ENCODE data around the gene ZNF638.
"Not testable (repeated sequence)": the region's sequence is repeated elsewhere in the genome, so short reads cannot be mapped to it uniquely, and the experiment has no call there.

The ZNF638 gene

GRCh38 chr2:71409611-71410010, 78.0 kb downstream of the ZNF638 start:
- DNase-seq (ENCODE audit: low read depth in 2 of 2), result no peak

DNA sequence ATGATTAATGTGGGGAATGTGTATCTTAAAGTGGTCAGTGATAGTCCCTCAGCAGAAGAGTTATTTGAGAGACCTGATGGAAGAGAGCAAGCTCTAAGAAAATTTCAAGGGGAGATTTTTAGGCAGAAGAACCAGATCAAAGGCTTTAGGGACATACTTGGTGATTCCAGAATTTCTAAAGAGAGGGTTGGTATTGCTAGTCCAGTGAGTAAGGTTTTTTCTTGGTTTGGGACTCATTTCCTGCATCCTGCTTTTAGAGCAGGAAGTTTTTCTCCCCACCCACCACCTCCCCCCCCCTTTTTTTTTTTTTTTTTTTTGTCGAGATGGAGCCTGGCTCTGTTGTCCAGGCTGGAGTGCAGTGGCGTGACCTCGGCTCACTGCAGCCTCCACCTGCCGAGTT, 79.1 kb downstream of the ZNF638 start:
- DNase-seq (ENCODE audit: low read depth in 2 of 2), result no peak

- peak in 1 of 2 donors; percentile 2 for DNase-seq (ENCODE audit: low read depth in 2 of 2)
Observed at GRCh38 chr2:71416866-71417265, 85.3 kb downstream of the ZNF638 start.

- DNase-seq (ENCODE audit: low read depth in 2 of 2), result no peak
Observed at GRCh38 chr2:71417300-71418202, 86.0 kb downstream of the ZNF638 start.

DNA sequence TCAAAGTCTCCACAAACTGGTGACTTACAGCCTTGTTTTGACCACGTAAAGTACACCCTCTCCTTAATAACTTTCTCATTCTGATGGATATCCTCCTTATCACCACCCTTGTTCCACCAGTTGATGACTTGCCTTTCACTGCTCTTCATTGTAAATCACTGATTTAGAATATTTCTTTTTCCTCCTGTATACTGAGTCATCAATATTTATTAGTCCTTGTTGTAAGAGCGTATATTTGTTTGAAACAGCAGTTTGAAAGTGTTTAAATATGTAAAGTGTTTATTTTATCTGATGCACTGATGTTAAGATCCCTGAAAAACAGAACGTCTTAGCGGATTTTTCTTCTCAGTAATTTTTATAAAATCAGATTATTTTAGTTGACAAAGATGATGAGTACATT, 87.6 kb downstream of the ZNF638 start:
- DNase-seq (ENCODE audit: low read depth in 2 of 2), result no peak

DNA sequence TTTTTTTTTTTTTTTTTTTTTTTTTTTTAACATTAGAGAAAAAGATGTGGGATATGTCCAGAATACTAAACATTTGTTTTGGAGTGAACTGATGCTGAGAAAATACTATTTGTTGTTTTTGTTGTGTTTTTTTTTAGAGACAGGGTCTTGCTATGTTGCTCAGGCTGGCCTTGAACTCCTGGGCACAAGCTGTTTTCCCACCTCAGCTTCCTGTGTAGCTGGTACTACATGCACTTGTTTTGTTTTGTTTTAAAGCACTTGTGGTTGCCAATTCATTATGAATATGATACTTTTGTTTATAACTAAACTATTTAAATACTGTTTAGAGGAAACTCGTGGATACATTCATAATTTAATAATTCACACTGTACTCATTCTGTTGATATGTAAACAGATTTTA, 88.4 kb downstream of the ZNF638 start:
- DNase-seq (ENCODE audit: low read depth in 2 of 2), result no peak

GRCh38 chr2:71422786-71423185, 91.2 kb downstream of the ZNF638 start:
- DNase-seq (ENCODE audit: low read depth in 2 of 2), result no peak

DNA sequence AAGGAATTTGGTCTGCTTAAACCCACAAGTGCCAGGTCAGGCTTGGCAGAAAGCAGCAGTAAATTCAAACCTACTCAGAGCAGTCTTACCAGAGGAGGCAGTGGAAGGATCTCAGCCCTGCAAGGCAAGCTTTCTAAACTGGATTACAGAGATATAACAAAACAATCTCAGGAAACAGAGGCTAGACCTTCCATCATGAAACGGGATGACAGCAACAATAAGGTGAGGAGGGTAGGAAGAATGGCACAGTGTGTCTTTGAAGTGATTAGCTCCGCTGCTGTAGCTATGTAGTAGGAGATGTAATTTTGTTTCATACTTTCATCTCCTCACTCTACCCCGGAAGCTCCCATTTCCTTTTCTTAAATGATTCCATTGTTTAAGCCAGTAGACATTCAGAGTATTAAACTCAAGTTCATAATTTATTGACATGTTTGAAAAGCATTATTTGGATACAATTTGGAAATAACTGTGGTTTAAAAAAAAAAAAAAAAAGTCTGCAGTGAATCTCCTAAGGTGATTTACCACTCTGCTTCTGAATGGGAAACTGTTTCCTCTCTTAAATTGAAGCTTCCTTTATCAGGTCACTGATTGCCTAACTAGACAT, 92.3 kb downstream of the ZNF638 start:
- no peak for DNase-seq (ENCODE audit: low read depth in 2 of 2)

GRCh38 chr2:71426721-71427120, 95.1 kb downstream of the ZNF638 start:
- DNase-seq (ENCODE audit: low read depth in 2 of 2), result no peak

DNA sequence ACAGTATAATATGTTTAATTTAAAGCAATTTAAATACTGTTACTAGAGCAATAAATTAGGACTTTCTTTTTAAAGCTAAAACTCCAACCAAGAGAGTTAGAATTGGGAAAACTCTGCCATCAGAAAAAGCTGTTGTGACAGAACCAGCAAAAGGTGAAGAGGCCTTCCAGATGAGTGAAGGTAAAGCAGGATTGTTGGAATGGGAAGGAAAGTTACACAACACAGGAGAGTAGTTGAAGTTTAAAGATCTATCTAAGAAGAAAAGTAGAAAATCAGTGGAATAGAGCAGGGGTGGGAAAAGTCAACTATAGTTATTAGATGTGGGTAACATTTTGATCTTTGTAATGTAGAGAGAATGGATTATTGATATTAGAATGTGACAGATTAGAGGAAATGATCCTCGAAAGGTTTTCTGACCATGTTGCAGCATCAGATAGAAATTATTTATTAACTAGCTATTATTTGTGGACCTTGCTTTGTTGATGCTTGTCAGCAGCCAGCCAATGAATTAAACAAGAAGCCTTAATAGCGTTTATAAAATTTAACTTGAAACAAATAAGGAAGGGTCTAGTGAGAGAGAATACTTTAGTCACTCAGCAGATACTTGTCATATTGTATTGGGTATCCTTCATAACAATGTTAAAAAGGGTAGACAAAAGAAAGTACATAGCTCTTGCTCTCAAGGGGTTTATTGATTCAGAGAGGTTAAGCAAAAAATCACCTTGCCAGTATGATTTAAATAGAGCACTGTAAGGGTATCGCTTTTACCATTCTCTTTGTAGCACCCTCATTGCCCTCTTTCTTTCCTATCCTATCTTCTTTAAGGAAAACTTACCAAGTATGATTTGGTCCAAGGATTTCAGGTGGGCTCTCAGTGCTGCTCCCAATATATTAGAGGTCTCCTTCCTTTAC, 97.1 kb downstream of the ZNF638 start:
- DNase-seq (ENCODE audit: low read depth in 2 of 2), result no peak

DNA sequence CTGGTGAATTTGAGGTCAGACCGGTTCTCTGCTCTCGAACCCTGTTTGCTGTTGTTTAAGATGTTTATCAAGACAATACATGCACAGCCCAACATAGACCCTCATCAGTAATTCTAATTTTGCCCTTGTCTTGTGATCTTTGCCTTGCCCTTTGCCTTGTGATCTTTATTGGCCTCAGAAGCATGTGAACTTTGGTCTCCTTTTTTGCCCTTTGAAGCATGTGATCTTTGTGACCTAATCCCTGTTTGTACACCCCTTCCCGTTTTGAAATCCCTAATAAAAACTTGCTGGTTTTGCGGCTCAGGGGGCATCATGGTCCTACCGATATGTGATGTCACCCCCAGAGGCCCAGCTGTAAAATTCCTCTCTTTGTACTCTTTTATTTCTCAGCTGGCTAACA, 113.6 kb downstream of the ZNF638 start:
- DNase-seq (ENCODE audit: low read depth in 2 of 2), result not testable (repeated sequence)

GRCh38 chr2:71446505-71446904, 114.9 kb downstream of the ZNF638 start:
- no peak for DNase-seq (ENCODE audit: low read depth in 2 of 2)

DNA sequence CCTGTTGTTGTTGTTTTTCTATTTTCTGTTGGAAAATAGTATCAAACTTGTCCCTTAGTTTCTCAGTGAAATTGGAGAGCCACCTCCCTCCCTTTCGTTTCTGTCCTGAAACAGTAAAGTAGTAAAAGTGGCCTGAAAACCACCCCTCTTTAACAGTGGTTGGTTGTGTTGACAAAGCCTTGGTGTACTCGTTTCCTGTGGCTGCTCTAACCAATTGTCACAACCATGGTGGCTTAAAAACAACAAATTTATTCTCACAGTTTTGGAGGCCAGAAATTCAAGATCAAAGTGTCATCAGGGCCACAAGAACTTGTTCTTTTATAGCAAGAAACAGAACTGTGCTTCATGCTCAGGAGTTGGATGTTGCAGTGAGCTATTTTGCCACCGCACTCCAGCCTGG, 117.8 kb downstream of the ZNF638 start:
- no peak for DNase-seq (ENCODE audit: low read depth in 2 of 2)

- DNase-seq (ENCODE audit: low read depth in 2 of 2), result no peak
Observed at GRCh38 chr2:71451705-71452104, 120.1 kb downstream of the ZNF638 start.

- peak in 1 of 2 donors; percentile 16 for DNase-seq (ENCODE audit: low read depth in 2 of 2)
Observed at GRCh38 chr2:71452565-71452964, 121.0 kb downstream of the ZNF638 start.

DNA sequence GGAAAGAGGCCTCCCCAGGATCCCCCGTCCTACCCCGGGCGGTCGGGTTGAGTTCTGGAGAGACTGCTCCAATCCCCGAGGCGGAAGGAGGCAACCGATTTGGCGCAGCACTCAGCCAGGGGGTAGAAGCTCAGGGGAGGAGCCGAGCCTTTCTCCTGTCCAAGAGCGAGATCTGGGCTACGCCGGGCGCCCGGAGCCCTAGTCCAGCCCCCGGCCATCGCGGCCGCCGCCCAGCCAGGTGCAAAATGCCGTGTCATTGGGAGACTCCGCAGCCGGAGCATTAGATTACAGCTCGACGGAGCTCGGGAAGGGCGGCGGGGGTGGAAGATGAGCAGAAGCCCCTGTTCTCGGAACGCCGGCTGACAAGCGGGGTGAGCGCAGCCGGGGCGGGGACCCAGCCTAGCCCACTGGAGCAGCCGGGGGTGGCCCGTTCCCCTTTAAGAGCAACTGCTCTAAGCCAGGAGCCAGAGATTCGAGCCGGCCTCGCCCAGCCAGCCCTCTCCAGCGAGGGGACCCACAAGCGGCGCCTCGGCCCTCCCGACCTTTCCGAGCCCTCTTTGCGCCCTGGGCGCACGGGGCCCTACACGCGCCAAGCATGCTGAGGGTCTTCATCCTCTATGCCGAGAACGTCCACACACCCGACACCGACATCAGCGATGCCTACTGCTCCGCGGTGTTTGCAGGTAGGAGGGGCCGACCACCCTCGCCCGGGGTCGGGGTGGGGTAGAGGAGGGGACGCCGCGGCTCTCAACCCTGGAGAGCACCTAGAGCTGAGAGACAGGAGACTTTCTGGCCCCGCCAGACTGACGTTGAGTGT, 122.0 kb downstream of the ZNF638 start, which contains the start of gene DYSF:
Gene DYSF, plus strand, starts transcription at position 158 of the 817 bp plus-strand sequence.
- DNase-seq (ENCODE audit: low read depth in 2 of 2), result no peak

- no peak for DNase-seq (ENCODE audit: low read depth in 2 of 2)
Observed at GRCh38 chr2:71454221-71455010, 122.8 kb downstream of the ZNF638 start.

- no peak for DNase-seq (ENCODE audit: low read depth in 2 of 2)
Observed at GRCh38 chr2:71455011-71455740, 123.6 kb downstream of the ZNF638 start.

- DNase-seq (ENCODE audit: low read depth in 2 of 2), result no peak
Observed at GRCh38 chr2:71455741-71456569, 124.4 kb downstream of the ZNF638 start.

Measured in stimulated activated CD8-positive, alpha-beta memory T cell treated with anti-CD3 and anti-CD28 coated beads, Interleukin-15, amount 100 ng/mL, for 48 hours (primary cell).